GM23338 (cell line): ENCODE data around the gene KCNB1. TPM values are rescaled to one million over a fixed set of nuclear protein-coding genes. Genes with fewer than 3 reads are reported as not detected.

Experiments used
- ATAC-seq: fragments of 200-7000 bp; cut with Tn5 transposase; 3 replicates; pipeline ENCODE4 v1.9.1; 2020
- DNase-seq: peaks from one replicate; pipeline ENCODE4 v3.0.0-alpha.2; 2015; ENCODE audit warnings: low spot score
- H2AFZ ChIP-seq: fragments of 200-600 bp; sonication (generic); 2 replicates; pipeline ENCODE4 v1.8.0; 2016; ENCODE audit warnings: antibody characterized with exemption, mild to moderate bottlenecking, moderate library complexity
- H3F3A ChIP-seq: fragments of 200-600 bp; sonication (generic); replicated peaks from 2 replicates; pipeline ENCODE4 v1.8.0; 2017; ENCODE audit warnings: antibody characterized with exemption, mixed run types, low read depth
- H3K27ac ChIP-seq: fragments of 200-600 bp; sonication (generic); 2 replicates; pipeline ENCODE4 v1.6.1; 2016; ENCODE audit warnings: low read depth
- H3K27me3 ChIP-seq: fragments of 200-600 bp; sonication (generic); 2 replicates; pipeline ENCODE4 v1.8.0; 2016; ENCODE audit warnings: mild to moderate bottlenecking, mixed run types, moderate library complexity; ENCODE audit not compliant: insufficient read depth
- H3K36me3 ChIP-seq: fragments of 200-600 bp; sonication (generic); 2 replicates; pipeline ENCODE4 v1.8.0; 2016; ENCODE audit warnings: mild to moderate bottlenecking; ENCODE audit not compliant: insufficient read depth
- H3K4me1 ChIP-seq: fragments of 200-600 bp; sonication (generic); 2 replicates; pipeline ENCODE4 v1.8.0; 2016; ENCODE audit warnings: mild to moderate bottlenecking, moderate library complexity; ENCODE audit not compliant: insufficient read depth
- H3K4me2 ChIP-seq: fragments of 200-600 bp; sonication (generic); 2 replicates; pipeline ENCODE4 v1.7.1; 2017; ENCODE audit warnings: mixed run types
- H3K4me3 ChIP-seq: fragments of 200-600 bp; sonication (generic); 2 replicates; pipeline ENCODE4 v1.6.1; 2016; ENCODE audit warnings: mixed run types
- H3K79me2 ChIP-seq: fragments of 200-600 bp; sonication (generic); replicated peaks from 2 replicates; pipeline ENCODE4 v1.8.0; 2017; ENCODE audit warnings: mild to moderate bottlenecking; ENCODE audit not compliant: insufficient read depth
- H3K9me2 ChIP-seq: fragments of 200-600 bp; sonication (generic); 2 replicates; pipeline ENCODE4 v1.8.0; 2017; ENCODE audit not compliant: insufficient read depth
- H4K20me1 ChIP-seq: fragments of 200-600 bp; sonication (generic); replicated peaks from 2 replicates; pipeline ENCODE4 v1.8.0; 2017; ENCODE audit warnings: mild to moderate bottlenecking; ENCODE audit not compliant: insufficient read depth
- H3K27ac Mint-ChIP-seq: 2 replicates; pipeline ENCODE4 v1.8.0; 2020; ENCODE audit warnings: inconsistent platforms, mild to moderate bottlenecking, moderate library complexity, mixed read lengths
- H3K27me3 Mint-ChIP-seq: 3 replicates; pipeline ENCODE4 v1.8.0; 2022; ENCODE audit warnings: low read depth, mild to moderate bottlenecking, moderate library complexity, mixed read lengths, inconsistent platforms; ENCODE audit not compliant: insufficient read depth, poor library complexity
- H3K36me3 Mint-ChIP-seq: 3 replicates; pipeline ENCODE4 v1.8.0; 2021; ENCODE audit warnings: low read depth, mild to moderate bottlenecking, inconsistent platforms, moderate library complexity, mixed read lengths
- H3K4me1 Mint-ChIP-seq: 3 replicates; pipeline ENCODE4 v1.8.0; 2020; ENCODE audit warnings: mild to moderate bottlenecking, inconsistent platforms, mixed read lengths
- H3K4me3 Mint-ChIP-seq: 3 replicates; pipeline ENCODE4 v1.8.0; 2021; ENCODE audit warnings: moderate library complexity, mild to moderate bottlenecking, inconsistent platforms, mixed read lengths
- H3K9me3 Mint-ChIP-seq: 3 replicates; pipeline ENCODE4 v1.8.0; 2020; ENCODE audit warnings: moderate library complexity, mild to moderate bottlenecking, inconsistent platforms, mixed read lengths
- CREB1 ChIP-seq: fragments of 250-450 bp; sonication (Bioruptor Pico); IDR thresholded peaks from 2 replicates; pipeline ENCODE4 v1.5.0; 2020; ENCODE audit warnings: low read depth, mild to moderate bottlenecking, moderate library complexity
- CTCF ChIP-seq, 2 experiments: fragments of 200-600 bp in 1 of 2; sonication (generic) in 1 of 2; conservative IDR thresholded peaks; 2 replicates each; pipeline versions ENCODE4 v1.5.1 to v1.6.1; 2016 to 2017; ENCODE audit warnings: antibody characterized with exemption in 2 of 2, low read depth in 2 of 2, mild to moderate bottlenecking in 2 of 2, moderate library complexity in 1 of 2
- ETS1 ChIP-seq: IDR thresholded peaks from 2 replicates; pipeline ENCODE4 v1.6.1; 2016; ENCODE audit warnings: antibody characterized with exemption
- EZH2phosphoT487 ChIP-seq: fragments of 200-600 bp; sonication (generic); IDR thresholded peaks from one replicate; pipeline ENCODE4 v1.8.1; 2018; ENCODE audit warnings: antibody characterized with exemption; ENCODE audit not compliant: unreplicated experiment
- JUNB ChIP-seq: IDR thresholded peaks from one replicate; pipeline ENCODE4 v1.6.1; 2016; ENCODE audit warnings: antibody characterized with exemption; ENCODE audit not compliant: unreplicated experiment
- POLR2AphosphoS5 ChIP-seq: IDR thresholded peaks from 2 replicates; pipeline ENCODE4 v1.6.1; 2016; ENCODE audit warnings: antibody characterized with exemption, low read depth
- STAT1 ChIP-seq: IDR thresholded peaks from one replicate; pipeline ENCODE4 v1.6.1; 2016; ENCODE audit warnings: antibody characterized with exemption; ENCODE audit not compliant: unreplicated experiment
- ZNF114 ChIP-seq: fragments of 250-450 bp; sonication (Bioruptor Pico); IDR thresholded peaks from 2 replicates; pipeline ENCODE4 v1.5.0; 2020; ENCODE audit warnings: mild to moderate bottlenecking, moderate library complexity
- ZNF462 ChIP-seq: fragments of 250-450 bp; sonication (Bioruptor Pico); IDR thresholded peaks from 2 replicates; pipeline ENCODE4 v1.5.0; 2020; ENCODE audit warnings: mild to moderate bottlenecking, moderate library complexity
- polyA plus RNA-seq: library from polyadenylated mRNA; unstranded; fragments of >200 nt; fragmentation: Nextera tagmentation; extraction: Ambion mirVana; gene quantifications from 2 replicates; pipeline ENCODE4 v1.2.1, GENCODE V29; 2016
- total RNA-seq: library from RNA; depleted of rRNA; stranded (reverse); fragments of >200 nt; shearing (Covaris generic); gene quantifications from 2 replicates; pipeline ENCODE4 v1.2.3, GENCODE V29; 2014

The KCNB1 gene
- total and polyA plus RNA-seq, 2 experiments from 2014 or later = 0.28 to 0.29 TPM

- no peaks in the 10 kb centered on the region for H3K27me3 ChIP-seq
- H3K4me2 ChIP-seq = no peak overlapping the region
- H3K4me3 ChIP-seq = no peak overlapping the region
- no peaks in the 10 kb centered on the region for H3K9me2 ChIP-seq
- no peaks in the 10 kb centered on the region for H3K79me2 ChIP-seq
- H3K4me1 Mint-ChIP-seq = peaks cover 10% of the 10 kb centered on the region
- no peaks in the 10 kb centered on the region for H3K36me3 Mint-ChIP-seq
- no peaks in the 10 kb centered on the region; the same call in 1 of the 2 replicates for H4K20me1 ChIP-seq
- ATAC-seq (no peak), DNase-seq (no peak)
- no peaks in the 10 kb centered on the region for H3F3A ChIP-seq
- TF ChIP-seq ETS1 (no peak), STAT1 (no peak), ZNF114 (no peak), CREB1 (CRISPR knock-in tag) (no peak), EZH2phosphoT487 (no peak), POLR2AphosphoS5 (no peak), JUNB (no peak), CTCF (conservative IDR thresholded peaks at IDR 0.05; ENCODE audit: low read depth in 2 of 2) (no peak), ZNF462 (CRISPR knock-in tag) (no peak)
- H3K4me3 Mint-ChIP-seq = no peak overlapping the region
- H3K9me3 Mint-ChIP-seq = no peaks in the 10 kb centered on the region
- no peak overlapping the region for H3K27ac Mint-ChIP-seq
- no peak overlapping the region for H2AFZ ChIP-seq
- no peak overlapping the region for H3K27ac ChIP-seq
- H3K27me3 Mint-ChIP-seq = peaks cover 4% of the 10 kb centered on the region
- no peaks in the 10 kb centered on the region for H3K36me3 ChIP-seq
- H3K4me1 ChIP-seq = peaks cover 5% of the 10 kb centered on the region; the same call in 1 of the 2 replicates
Observed at GRCh38 chr20:49415005-49415667, 67.3 kb downstream of the KCNB1 start.
